ENCODE measurements around the gene PMPCA.

GRCh38 chr9:136409557-136410455, 652 bp upstream of the PMPCA start:
- TF ChIP-seq CTCF (IDR thresholded peaks at IDR 0.05) = no peak
- TF ChIP-seq EP300 (IDR thresholded peaks at IDR 0.05) = no peak
- TF ChIP-seq POLR2A (IDR thresholded peaks at IDR 0.05) = no peak
